ENCODE results near the gene GRIN3B.

GRIN3B gene

GRCh38 chr19:966485-967088 is 33.6 kb upstream of the GRIN3B start:
- no peak overlapping the region for H3K4me3 ChIP-seq (ENCODE audit: low read length)
- no peak for TF ChIP-seq CTCF (conservative IDR thresholded peaks at IDR 0.05; ENCODE audit: low read length)
- no peak for DNase-seq (ENCODE audit: low read depth)

GRCh38 chr19:970695-971094 is 29.5 kb upstream of the GRIN3B start:
- no peak for DNase-seq (ENCODE audit: low read depth)
- no peak overlapping the region for H3K4me3 ChIP-seq (ENCODE audit: low read length)
- peak; percentile 52 for TF ChIP-seq CTCF (conservative IDR thresholded peaks at IDR 0.05; ENCODE audit: low read length)

- DNase-seq (ENCODE audit: low read depth) = no peak
- no peak for TF ChIP-seq CTCF (conservative IDR thresholded peaks at IDR 0.05; ENCODE audit: low read length)
Observed at GRCh38 chr19:971795-972194, 28.4 kb upstream of the GRIN3B start.

DNA sequence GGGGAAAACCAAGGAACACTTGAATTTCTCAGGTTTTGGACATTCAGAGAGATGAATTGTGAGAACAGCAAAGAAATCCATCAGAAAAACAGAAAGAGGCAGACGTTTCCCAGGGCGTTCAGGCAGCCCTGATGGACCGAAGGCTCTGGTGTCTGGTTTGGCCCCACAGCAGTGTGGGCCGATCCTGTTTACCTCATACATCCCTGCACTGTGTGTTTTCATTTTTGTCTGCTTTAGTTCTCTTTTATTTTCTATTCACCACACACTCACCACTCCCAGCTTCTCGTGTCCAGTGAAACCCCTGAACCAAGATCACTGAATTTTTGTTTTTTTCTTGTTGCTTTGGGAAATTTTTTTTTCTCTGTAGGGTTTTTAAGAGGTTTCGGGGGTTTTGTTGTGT is 27.9 kb upstream of the GRIN3B start:
- DNase-seq (ENCODE audit: low read depth) = no peak
- TF ChIP-seq CTCF (conservative IDR thresholded peaks at IDR 0.05; ENCODE audit: low read length) = no peak
- no peak overlapping the region for H3K4me3 ChIP-seq (ENCODE audit: low read length)

More at GRCh38 chr19:971795-972194, 28.4 kb upstream of the GRIN3B start:
- no peak overlapping the region for H3K4me3 ChIP-seq (ENCODE audit: low read length)

- TF ChIP-seq CTCF (conservative IDR thresholded peaks at IDR 0.05; ENCODE audit: low read length) = no peak
- no peak for DNase-seq (ENCODE audit: low read depth)
- H3K4me3 ChIP-seq (ENCODE audit: low read length) = no peak overlapping the region
Observed at GRCh38 chr19:973726-974563, 26.3 kb upstream of the GRIN3B start.

- DNase-seq (ENCODE audit: low read depth) = no peak
Observed at GRCh38 chr19:974564-975257, 25.5 kb upstream of the GRIN3B start.

More at GRCh38 chr19:974564-975257, 25.5 kb upstream of the GRIN3B start:
- TF ChIP-seq CTCF (conservative IDR thresholded peaks at IDR 0.05; ENCODE audit: low read length) = no peak
- H3K4me3 ChIP-seq (ENCODE audit: low read length) = no peak overlapping the region
